Lung (tissue), 12 donors: ENCODE measurements around the gene LMBRD1. TPM values are rescaled to one million over a fixed set of nuclear protein-coding genes. Genes with fewer than 3 reads are reported as not detected.

ENCODE experiments used
- ATAC-seq: fragments of 200-7000 bp; cut with Tn5 transposase; one replicate; pipeline ENCODE4 v1.9.1; 2020; ENCODE audit warnings: moderate number of reproducible peaks; ENCODE audit not compliant: insufficient read depth, low FRiP score
- DNase-seq, 3 donors: peaks; one replicate each; pipeline ENCODE4 v3.0.0-alpha.2; 2013 to 2017
- H3K27ac ChIP-seq, 2 donors: one replicate each; pipeline ENCODE4 v1.5.1; 2013; ENCODE audit warnings: mild to moderate bottlenecking in 2 of 2, moderate library complexity in 2 of 2, control low read depth in 1 of 2, inconsistent platforms in 1 of 2, low read depth in 1 of 2, low read length in 1 of 2
- H3K27me3 ChIP-seq, 3 donors: one replicate each; pipeline ENCODE4 v1.5.1; 2013; ENCODE audit warnings: low read length in 2 of 3; ENCODE audit not compliant: control insufficient read depth in 3 of 3, insufficient read depth in 3 of 3
- H3K36me3 ChIP-seq, 4 donors: one replicate each; pipeline ENCODE4 v1.5.1; 2013; ENCODE audit warnings: low read length in 4 of 4, mild to moderate bottlenecking in 1 of 4, moderate library complexity in 1 of 4; ENCODE audit not compliant: control insufficient read depth in 4 of 4, insufficient read depth in 4 of 4
- H3K4me1 ChIP-seq, 5 donors: one replicate each; pipeline ENCODE4 v1.5.1; 2013; ENCODE audit warnings: low read length in 5 of 5, mild to moderate bottlenecking in 2 of 5, moderate library complexity in 1 of 5; ENCODE audit not compliant: control insufficient read depth in 5 of 5, insufficient read depth in 5 of 5
- H3K4me3 ChIP-seq: one replicate; pipeline ENCODE4 v1.5.1; 2013; ENCODE audit warnings: mild to moderate bottlenecking, control low read depth, moderate library complexity
- H3K9ac ChIP-seq, 2 donors: one replicate each; pipeline ENCODE4 v1.5.1; 2013; ENCODE audit warnings: low read length in 2 of 2, control low read depth in 1 of 2; ENCODE audit not compliant: insufficient read depth in 1 of 2
- H3K9me3 ChIP-seq, 4 donors: one replicate each; pipeline ENCODE4 v1.5.1; 2013; ENCODE audit warnings: low read length in 3 of 4, mild to moderate bottlenecking in 1 of 4, moderate library complexity in 1 of 4; ENCODE audit not compliant: control insufficient read depth in 4 of 4, insufficient read depth in 3 of 4
- CTCF ChIP-seq: IDR thresholded peaks from 2 replicates; pipeline ENCODE4 v1.5.1; 2012; ENCODE audit warnings: mild to moderate bottlenecking; ENCODE audit errors: control extremely low read depth, extremely low read depth
- WGBS, 2 donors: extraction: QIAGEN DNeasy Blood & Tissue Kit; methylation state at CpG; one replicate each; pipeline ENCODE4 v1.1.7; 2013; 5-methylcytosine and 5-hydroxymethylcytosine counted together
- polyA plus RNA-seq, 2 donors: library from polyadenylated mRNA; stranded (reverse); fragments of 200-250 nt; gene quantifications; one replicate each; pipeline ENCODE4 v1.2.1, GENCODE V29; 2013
- total RNA-seq, 2 donors: library from RNA; depleted of rRNA in 1 of 2; stranded (reverse); fragments of >200 nt in 1 of 2; gene quantifications; one replicate each; pipeline ENCODE4 v1.2.1, GENCODE V29; 2014 to 2021
- donor health status: control.
- donor health status: control.
- donor health status: Bipolar disorder and iron deficiency.
- donor health status: healthy.
- donor health status: DM: yes; HTN: yes; CAD: no.

Gene LMBRD1
- total and polyA plus RNA-seq, 4 donors, result 31.2 to 102 (median 41.8) TPM

GRCh38 chr6:69816569-69816968 lies 19.8 kb upstream of the LMBRD1 start:
- Histone ChIP-seq H3K9me3 (no peaks in the 10 kb centered on the region), H3K36me3 (no peaks in the 10 kb centered on the region), H3K4me1 (no peaks in the 10 kb centered on the region), H3K27me3 (no peaks in the 10 kb centered on the region), H3K9ac (no peak overlapping the region), H3K4me3 (no peak overlapping the region), H3K27ac (no peak overlapping the region)
- 46 to 56% methylated on average over 3 of the region's 3 CpGs for WGBS, 2 donors
- no peak for TF ChIP-seq CTCF
- DNase-seq (no peak), ATAC-seq (no peak)

- Histone ChIP-seq H3K4me1 (no peaks in the 10 kb centered on the region), H3K27ac (no peak overlapping the region), H3K9me3 (no peaks in the 10 kb centered on the region), H3K9ac (no peak overlapping the region), H3K4me3 (no peak overlapping the region), H3K36me3 (no peaks in the 10 kb centered on the region), H3K27me3 (no peaks in the 10 kb centered on the region)
- TF ChIP-seq CTCF, result no peak
- no peak for ATAC-seq
- WGBS, 2 donors, result 95 to 98% methylated on average over 1 of the region's 1 CpG
- DNase-seq, result no peak
Observed at GRCh38 chr6:69816026-69816425, 19.2 kb upstream of the LMBRD1 start.

GRCh38 chr6:69813508-69813907 lies 16.7 kb upstream of the LMBRD1 start:
- TF ChIP-seq CTCF, result no peak
- H3K9me3 ChIP-seq, result no peaks in the 10 kb centered on the region
- no peaks in the 10 kb centered on the region for H3K4me1 ChIP-seq
- no peak overlapping the region for H3K4me3 ChIP-seq
- 63 to 67% methylated on average over 1 of the region's 1 CpG for WGBS, 2 donors
- H3K9ac ChIP-seq, result no peak overlapping the region
- no peak overlapping the region for H3K27ac ChIP-seq
- H3K27me3 ChIP-seq, result no peaks in the 10 kb centered on the region
- H3K36me3 ChIP-seq, result no peaks in the 10 kb centered on the region
- DNase-seq (no peak), ATAC-seq (peak; percentile 72)

- no peaks in the 10 kb centered on the region for H3K36me3 ChIP-seq
- no peak overlapping the region for H3K4me3 ChIP-seq
- DNase-seq (no peak), ATAC-seq (no peak)
- H3K9ac ChIP-seq, result no peak overlapping the region
- WGBS, 2 donors, result 59 to 61% methylated on average over 4 of the region's 4 CpGs
- H3K27ac ChIP-seq, result no peak overlapping the region
- no peaks in the 10 kb centered on the region for H3K9me3 ChIP-seq
- H3K4me1 ChIP-seq, result no peaks in the 10 kb centered on the region
- TF ChIP-seq CTCF, result no peak
- H3K27me3 ChIP-seq, result no peaks in the 10 kb centered on the region
Observed at GRCh38 chr6:69812746-69813427, 16.1 kb upstream of the LMBRD1 start.
